GM19043 (cell line): Measurements from ENCODE around the gene ANO6.
A peak's percentile ranks its signal among the peaks of the same experiment; 100 is the strongest.

Source experiments
- ATAC-seq: cut with Tn5 transposase; IDR thresholded peaks from one replicate; pipeline ENCODE4 v1.9.1; 2021; ENCODE audit warnings: low read depth; ENCODE audit not compliant: unreplicated experiment

Gene ANO6

DNA sequence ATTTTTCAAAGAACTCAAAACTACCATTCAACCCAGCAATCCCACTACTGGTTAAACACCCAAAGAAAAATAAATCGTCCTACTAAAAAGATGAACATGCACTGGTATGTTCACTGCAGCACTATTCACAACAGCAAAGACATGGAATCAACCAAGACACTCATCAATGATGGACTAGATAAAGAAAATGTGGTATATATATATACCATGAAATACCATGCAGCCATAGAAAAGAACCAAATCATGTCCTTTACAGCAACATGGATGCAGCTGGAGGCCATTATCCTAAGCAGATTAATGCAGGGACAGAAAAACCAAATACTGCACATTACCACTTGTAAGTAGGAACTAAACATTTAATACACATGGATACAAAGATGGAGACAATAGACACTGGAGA, 3.8 kb upstream of the ANO6 start:
- no peak for ATAC-seq

GRCh38 chr12:45213107-45213506, 2.8 kb upstream of the ANO6 start:
- ATAC-seq = no peak

DNA sequence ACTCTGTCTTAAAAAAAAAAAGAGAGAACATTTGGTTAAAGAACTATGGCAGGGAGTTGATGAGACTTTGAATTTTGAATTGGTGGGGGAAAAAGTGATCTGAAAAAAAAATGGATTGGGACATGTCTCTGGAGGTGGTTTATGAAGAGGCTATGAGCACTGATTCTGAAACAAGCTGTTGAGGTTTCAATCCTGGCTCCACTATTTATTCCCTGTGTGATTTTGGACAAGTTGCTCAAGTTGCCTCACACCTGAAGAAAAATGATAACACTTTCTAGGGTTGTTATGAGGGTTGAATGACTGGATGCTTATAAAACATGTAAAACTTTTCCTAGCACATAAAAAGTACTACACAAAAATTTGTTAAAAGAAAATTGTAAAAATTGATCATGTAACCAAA, 1.8 kb upstream of the ANO6 start:
- ATAC-seq = no peak

GRCh38 chr12:45214749-45215418, 1.0 kb upstream of the ANO6 start:
- ATAC-seq = no peak

- peak; percentile 25 for ATAC-seq
Observed at GRCh38 chr12:45216230-45216982, 511 bp downstream of the ANO6 start.

GRCh38 chr12:45216983-45217485, 1.1 kb downstream of the ANO6 start:
- no peak for ATAC-seq

- ATAC-seq = no peak
Observed at GRCh38 chr12:45217846-45218245, 2.0 kb downstream of the ANO6 start.

GRCh38 chr12:45219621-45220020, 3.7 kb downstream of the ANO6 start:
- no peak for ATAC-seq

GRCh38 chr12:45220363-45220931, 4.6 kb downstream of the ANO6 start:
- ATAC-seq = no peak

DNA sequence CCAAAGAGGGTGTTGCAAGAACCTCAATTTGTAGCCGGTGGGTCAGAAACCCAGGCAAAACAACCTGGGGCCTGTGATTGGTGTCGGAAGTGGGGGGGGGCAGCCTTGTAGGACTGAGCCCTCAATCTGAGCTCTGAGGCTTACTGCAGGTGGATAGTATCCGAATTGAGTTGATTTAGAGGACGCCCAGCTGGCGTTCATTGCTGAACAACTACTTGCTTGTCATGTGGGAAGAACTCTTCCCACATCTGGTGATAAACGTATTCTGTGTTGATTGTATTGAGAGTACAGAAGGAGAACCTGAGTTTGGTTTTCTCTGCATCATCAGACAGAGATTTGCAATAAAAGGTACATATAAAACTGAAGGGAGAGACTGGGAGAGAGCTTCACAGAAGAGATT, 5.1 kb downstream of the ANO6 start:
- ATAC-seq = no peak

DNA sequence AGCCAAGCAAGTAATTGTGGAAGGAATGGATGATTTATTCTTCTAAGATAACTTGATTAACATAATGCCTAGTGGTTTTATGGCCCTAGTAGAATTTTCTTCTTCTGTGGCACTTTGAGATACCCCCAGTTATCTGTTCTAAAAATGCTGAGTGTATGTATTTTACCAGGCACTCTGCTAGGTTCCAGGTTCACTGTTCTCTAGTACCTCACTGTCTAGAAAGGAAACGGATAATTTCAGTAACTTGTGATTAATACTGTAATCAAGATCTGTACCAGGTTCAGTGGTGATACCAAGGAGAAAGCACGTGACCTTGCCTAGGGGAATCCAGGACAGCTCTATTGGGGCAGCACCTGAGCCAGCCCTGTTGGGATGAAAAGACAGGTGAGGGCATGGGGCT, 8.0 kb downstream of the ANO6 start:
- ATAC-seq = no peak

DNA sequence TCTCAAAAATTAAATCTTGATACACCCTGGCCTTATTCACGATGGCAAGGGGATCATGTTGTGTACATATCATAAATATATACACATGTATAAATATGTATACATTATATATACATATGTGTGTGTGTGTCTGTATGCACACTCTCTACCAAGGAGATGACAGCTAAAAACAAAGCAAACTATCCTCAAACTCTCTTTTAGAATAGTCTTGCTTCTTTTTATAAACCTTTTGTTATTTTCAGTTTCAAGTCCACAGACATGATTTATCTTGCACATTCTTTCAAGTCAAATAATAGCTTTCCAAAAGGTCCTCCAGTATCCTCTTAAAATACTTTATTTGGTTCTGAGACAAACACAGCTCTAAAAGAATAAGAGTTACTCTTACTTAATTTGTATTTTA, 8.4 kb downstream of the ANO6 start:
- no peak for ATAC-seq

- ATAC-seq = no peak
Observed at GRCh38 chr12:45226021-45226420, 10.1 kb downstream of the ANO6 start.

GRCh38 chr12:45227316-45228067, 11.6 kb downstream of the ANO6 start:
- ATAC-seq = no peak

DNA sequence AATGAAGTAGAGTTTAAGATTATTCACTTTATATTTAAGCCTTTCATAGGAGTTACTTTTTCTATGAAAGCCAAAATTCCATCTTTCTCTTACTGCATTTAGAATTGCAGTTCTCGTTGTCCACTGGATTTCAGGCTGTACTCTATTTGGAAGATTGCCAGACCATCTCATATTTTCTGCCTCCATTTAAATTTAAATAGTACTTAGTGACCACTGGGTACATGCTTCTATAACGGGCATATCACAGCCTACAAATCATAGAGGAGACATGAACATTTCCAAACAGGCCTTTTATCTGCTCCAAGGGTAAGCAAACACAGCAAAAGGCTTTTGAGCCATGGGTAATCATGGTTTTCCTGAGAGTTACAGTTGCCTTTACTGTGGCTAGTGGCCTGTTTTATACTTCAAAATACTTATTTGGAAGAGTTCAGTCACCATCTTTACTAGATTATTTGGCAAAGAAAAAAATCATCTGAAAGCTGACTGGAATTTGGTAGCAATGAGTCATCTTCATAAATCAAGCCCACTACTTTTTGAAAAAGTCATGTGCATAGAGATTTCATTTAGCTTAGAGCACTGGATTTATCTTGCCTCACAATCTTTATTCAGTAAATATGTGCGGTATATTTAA, 15.7 kb downstream of the ANO6 start:
- no peak for ATAC-seq

DNA sequence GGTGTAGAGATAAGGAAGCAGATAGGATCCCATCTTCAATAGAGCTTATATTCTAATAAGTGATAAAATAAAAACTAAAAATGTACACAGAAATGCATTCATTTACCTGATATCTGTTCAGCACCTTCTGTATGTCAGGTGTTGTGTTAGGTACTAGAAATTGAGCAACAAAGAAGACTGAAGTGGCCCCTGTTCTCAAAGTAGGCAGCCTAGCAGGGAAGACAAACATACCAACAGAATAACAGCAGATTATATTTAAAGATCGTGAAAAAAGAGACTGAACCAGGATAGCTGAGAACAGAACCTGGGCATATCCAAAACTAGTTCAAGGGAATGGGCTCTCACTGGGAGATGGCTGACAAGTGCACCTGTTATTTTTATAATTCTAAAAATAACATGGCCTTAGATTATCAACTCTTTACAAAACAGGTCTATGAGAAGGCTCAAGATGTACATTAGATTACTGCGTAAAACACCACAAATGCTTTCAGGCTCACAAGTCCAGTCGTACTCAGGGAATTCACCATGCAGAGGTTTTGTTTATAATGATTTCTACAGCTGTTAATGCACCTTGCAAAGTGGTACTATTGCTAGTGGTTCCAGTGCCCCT, 16.4 kb downstream of the ANO6 start:
- ATAC-seq = no peak

DNA sequence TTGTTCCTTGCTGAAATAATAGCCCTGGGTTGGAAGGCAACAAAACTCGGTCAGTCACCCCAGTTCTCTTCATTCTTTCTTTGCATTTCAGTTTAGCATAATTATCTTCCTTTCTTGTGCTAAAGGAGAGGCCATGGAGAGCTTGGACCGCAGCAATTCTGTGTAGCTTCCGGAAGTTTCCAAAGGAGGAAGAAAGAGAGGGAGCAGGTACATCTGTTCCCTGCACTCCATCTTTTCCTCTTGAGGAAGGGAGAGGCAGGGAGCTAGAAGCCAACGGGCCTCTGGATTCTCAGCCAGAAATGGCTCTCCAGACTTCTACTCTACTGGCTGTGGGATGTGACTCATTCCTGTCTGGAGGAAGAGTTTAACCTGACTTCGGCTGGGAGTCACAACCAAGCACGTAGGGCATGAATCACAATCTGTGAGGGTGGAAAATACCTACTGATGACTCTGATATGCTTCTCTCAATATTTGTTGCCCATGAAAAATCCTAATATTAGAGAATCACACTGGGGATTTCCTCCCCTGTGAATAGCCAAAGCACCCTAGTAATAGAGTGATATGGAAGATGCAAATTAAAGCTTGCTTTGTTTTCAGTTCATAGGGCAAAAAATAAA, 17.0 kb downstream of the ANO6 start:
- no peak for ATAC-seq

DNA sequence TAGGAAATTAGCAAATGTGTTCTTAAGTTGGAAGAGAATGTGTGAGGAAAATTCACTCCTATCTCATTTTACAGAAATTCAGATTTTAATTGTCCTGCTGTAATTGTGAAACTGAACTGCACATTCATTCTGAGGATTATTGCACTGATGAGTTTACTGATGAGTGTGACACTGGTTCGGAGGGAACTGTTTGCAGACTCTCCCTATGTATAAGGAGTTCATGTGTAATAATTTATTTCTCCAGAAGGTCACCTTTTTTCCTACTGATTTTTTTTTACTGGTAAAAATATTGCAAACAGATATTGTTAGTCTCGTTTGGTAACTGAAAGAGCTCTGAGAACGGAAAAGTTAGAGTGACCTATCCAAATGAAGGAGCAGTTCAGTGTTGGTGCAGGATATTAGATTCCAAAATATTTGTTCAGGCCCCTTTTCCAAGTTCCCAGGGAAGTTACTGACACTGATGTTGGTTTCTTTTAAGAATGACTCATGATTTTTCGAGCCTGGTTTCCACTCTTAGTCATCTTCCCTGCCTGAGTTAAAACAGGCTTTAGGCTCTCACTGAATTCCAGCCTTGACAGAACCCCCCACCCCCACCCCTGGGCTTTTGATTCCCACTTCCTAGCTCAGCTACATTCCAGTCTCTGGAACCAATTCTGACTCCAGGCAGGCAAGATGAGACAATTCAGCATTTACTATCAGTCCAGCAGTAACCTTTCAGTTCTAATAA, 18.4 kb downstream of the ANO6 start:
- no peak for ATAC-seq
